MM.1S (cell line): Measurements from ENCODE around the gene NKIRAS1.

Experiments used
- DNase-seq: peaks from one replicate; pipeline ENCODE4 v3.0.0-alpha.2; 2015
- H2AFZ ChIP-seq: fragments of 300-600 bp; sonication (generic); 2 replicates; pipeline ENCODE4 v1.6.0; 2016; ENCODE audit warnings: antibody characterized with exemption, low read length
- H3F3A ChIP-seq: fragments of 300-600 bp; sonication (generic); 2 replicates; pipeline ENCODE4 v1.6.1; 2016; ENCODE audit warnings: mild to moderate bottlenecking, antibody characterized with exemption, low read length, moderate library complexity, mixed read lengths; ENCODE audit not compliant: insufficient read depth
- H3K27ac ChIP-seq: fragments of 300-600 bp; sonication (generic); 2 replicates; pipeline ENCODE4 v1.5.1; 2016; ENCODE audit warnings: mild to moderate bottlenecking, low read length
- H3K27me3 ChIP-seq: fragments of 300-600 bp; sonication (generic); replicated peaks from 2 replicates; pipeline ENCODE4 v1.6.0; 2016; ENCODE audit warnings: low read length; ENCODE audit not compliant: insufficient read depth
- H3K36me3 ChIP-seq: fragments of 300-600 bp; sonication (generic); replicated peaks from 2 replicates; pipeline ENCODE4 v1.6.1; 2016; ENCODE audit warnings: mild to moderate bottlenecking, low read length, mixed read lengths; ENCODE audit not compliant: insufficient read depth
- H3K4me1 ChIP-seq: fragments of 300-600 bp; sonication (generic); 2 replicates; pipeline ENCODE4 v1.6.1; 2016; ENCODE audit warnings: low read length, mixed read lengths
- H3K4me2 ChIP-seq: fragments of 300-600 bp; sonication (generic); 2 replicates; pipeline ENCODE4 v1.6.0; 2016; ENCODE audit warnings: low read depth, low read length
- H3K4me3 ChIP-seq: fragments of 300-600 bp; sonication (generic); 2 replicates; pipeline ENCODE4 v1.5.1; 2016; ENCODE audit warnings: low read length, mixed read lengths
- H3K79me2 ChIP-seq: fragments of 300-600 bp; sonication (generic); 2 replicates; pipeline ENCODE4 v1.6.1; 2016; ENCODE audit warnings: mixed run types, low read length, mixed read lengths
- H3K9ac ChIP-seq: fragments of 300-600 bp; sonication (generic); 2 replicates; pipeline ENCODE4 v1.6.1; 2016; ENCODE audit warnings: low read length, mixed read lengths
- H3K9me2 ChIP-seq: fragments of 300-600 bp; sonication (generic); replicated peaks from 2 replicates; pipeline ENCODE4 v1.6.1; 2016; ENCODE audit warnings: mild to moderate bottlenecking, low read length, mixed read lengths; ENCODE audit not compliant: insufficient read depth
- H3K9me3 ChIP-seq: fragments of 300-600 bp; sonication (generic); replicated peaks from 2 replicates; pipeline ENCODE4 v1.6.1; 2016; ENCODE audit warnings: mild to moderate bottlenecking, low read length, mixed read lengths; ENCODE audit not compliant: insufficient read depth
- H4K20me1 ChIP-seq: fragments of 300-600 bp; sonication (generic); 2 replicates; pipeline ENCODE4 v1.6.1; 2016; ENCODE audit warnings: mild to moderate bottlenecking, low read length, moderate library complexity, mixed read lengths; ENCODE audit not compliant: insufficient read depth
- CTCF ChIP-seq: fragments of 300-600 bp; sonication (generic); IDR thresholded peaks from 2 replicates; pipeline ENCODE4 v1.5.1; 2016; ENCODE audit warnings: antibody characterized with exemption, low read length, mixed read lengths
- EZH2 ChIP-seq: fragments of 300-600 bp; sonication (generic); optimal IDR thresholded peaks from 2 replicates; pipeline ENCODE3; 2017; ENCODE audit warnings: low read depth, mild to moderate bottlenecking, antibody characterized with exemption, low read length, mixed read lengths
- EZH2phosphoT487 ChIP-seq: fragments of 300-600 bp; sonication (generic); IDR thresholded peaks from 2 replicates; pipeline ENCODE4 v1.6.1; 2018; ENCODE audit warnings: antibody characterized with exemption, low read length

Gene NKIRAS1

DNA sequence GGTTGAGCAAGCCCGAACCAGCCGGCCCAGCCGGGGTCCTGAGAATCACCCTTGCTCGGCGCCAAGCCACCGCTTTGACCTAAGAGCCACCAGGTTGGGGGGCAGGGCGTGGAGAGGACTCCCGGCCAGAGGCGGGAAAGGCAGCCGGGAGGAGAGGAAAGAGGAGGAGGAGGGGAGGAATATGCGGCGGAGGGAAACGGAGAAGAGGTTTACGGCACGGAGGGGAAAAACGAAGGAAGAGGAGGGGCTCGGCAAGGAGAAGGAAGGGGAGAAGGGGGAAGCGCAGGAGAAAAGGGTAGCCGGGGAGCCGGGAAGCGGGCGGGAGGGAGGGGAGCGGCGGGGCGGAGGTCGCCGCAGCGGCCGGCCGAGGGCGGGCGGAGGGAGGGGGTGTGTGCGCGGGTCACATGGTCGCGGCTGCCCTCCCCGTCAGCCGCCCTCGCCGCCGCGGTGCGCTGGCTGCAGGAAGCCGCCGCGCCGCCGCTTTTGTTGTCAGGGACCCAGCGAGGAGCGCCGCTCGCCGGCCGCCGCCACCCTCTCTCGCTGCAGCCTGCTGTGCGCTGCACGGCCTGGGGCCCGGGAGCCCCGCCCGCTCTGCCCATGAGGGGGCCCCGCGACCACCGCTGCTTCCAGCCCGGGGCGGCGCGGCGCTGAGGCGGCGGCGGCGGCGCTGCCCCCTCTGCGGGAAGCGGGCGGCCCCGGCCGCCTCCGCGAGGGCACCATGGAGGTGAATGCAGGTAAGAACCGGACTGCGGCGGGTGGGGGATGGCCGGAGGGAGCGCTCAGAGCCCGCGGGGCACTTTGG, 28.3 kb upstream of the NKIRAS1 start, which contains the start of gene NR1D2:
Gene NR1D2 (plus strand): TSS at position 426 of the 802 bp plus-strand sequence. CDS start 293 bp downstream, at position 719.
- Histone ChIP-seq H2AFZ (peak within 1 kb of the TSS; percentile 97), H3K4me2 (peak within 1 kb of the TSS; percentile 70), H4K20me1 (no peaks in the 10 kb centered on the region), H3K36me3 (no peaks in the 10 kb centered on the region), H3K4me3 (peak within 1 kb of the TSS; percentile 94), H3K9me3 (no peaks in the 10 kb centered on the region), H3K4me1 (peaks cover 16% of the 10 kb centered on the region), H3K9ac (peak within 1 kb of the TSS; percentile 74), H3K27ac (peak within 1 kb of the TSS; percentile 72), H3K79me2 (peaks cover 40% of the 10 kb centered on the region), H3K27me3 (no peaks in the 10 kb centered on the region), H3F3A (peaks cover 11% of the 10 kb centered on the region; the same call in 1 of the 2 replicates), H3K9me2 (no peaks in the 10 kb centered on the region)
- TF ChIP-seq EZH2phosphoT487 = no peak
- no peak for TF ChIP-seq EZH2
- TF ChIP-seq CTCF = no peak
- DNase-seq = peak; percentile 87

GRCh38 chr3:23944007-23944783, 27.4 kb upstream of the NKIRAS1 start:
- no peak for TF ChIP-seq EZH2
- no peak for TF ChIP-seq CTCF
- no peak for TF ChIP-seq EZH2phosphoT487
- no peaks in the 10 kb centered on the region for H3K36me3 ChIP-seq
- no peak for DNase-seq
- H3K9me2 ChIP-seq = no peaks in the 10 kb centered on the region
- H3K79me2 ChIP-seq = peaks cover 31% of the 10 kb centered on the region
- no peak overlapping the region; the same call in 1 of the 2 replicates for H3K9ac ChIP-seq
- H3K27me3 ChIP-seq = no peaks in the 10 kb centered on the region
- no peaks in the 10 kb centered on the region for H4K20me1 ChIP-seq
- no peak overlapping the region for H2AFZ ChIP-seq
- H3F3A ChIP-seq = 0 out of 2 replicates have a peak, but pooled peaks cover 3% of the 10 kb centered on the region
- no peak overlapping the region for H3K27ac ChIP-seq
- H3K9me3 ChIP-seq = no peaks in the 10 kb centered on the region
- H3K4me3 ChIP-seq = peak overlapping the region; percentile 81; the same call in 1 of the 2 replicates
- H3K4me2 ChIP-seq = peak overlapping the region; percentile 56
- H3K4me1 ChIP-seq = peaks cover 9% of the 10 kb centered on the region

DNA sequence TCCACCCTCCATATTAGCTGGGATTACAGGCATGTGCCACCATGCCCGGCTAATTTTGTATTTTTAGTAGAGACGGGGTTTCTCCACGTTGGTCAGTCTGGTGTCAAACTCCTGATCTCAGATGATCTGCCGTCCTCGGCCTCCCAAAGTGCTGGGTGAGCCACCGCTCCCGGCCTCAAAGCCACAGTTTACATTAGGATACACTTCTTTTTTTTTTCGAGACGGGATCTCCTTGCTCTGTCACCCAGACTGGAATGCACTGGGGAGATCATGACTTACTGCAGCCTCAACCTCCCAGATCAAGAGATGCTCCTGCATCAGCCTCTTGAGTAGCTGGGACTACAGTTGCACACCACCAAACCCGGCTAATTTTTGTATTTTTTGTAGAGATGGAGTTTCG, 25.8 kb upstream of the NKIRAS1 start:
- peaks cover 15% of the 10 kb centered on the region for H3K79me2 ChIP-seq
- H3K9ac ChIP-seq = no peak overlapping the region
- H2AFZ ChIP-seq = no peak overlapping the region
- H3K4me2 ChIP-seq = no peak overlapping the region
- no peaks in the 10 kb centered on the region for H3K9me3 ChIP-seq
- no peaks in the 10 kb centered on the region for H3K4me1 ChIP-seq
- no peaks in the 10 kb centered on the region for H3K36me3 ChIP-seq
- H3K27ac ChIP-seq = no peak overlapping the region
- TF ChIP-seq EZH2 = no peak
- H3K9me2 ChIP-seq = no peaks in the 10 kb centered on the region
- H3F3A ChIP-seq = 0 out of 2 replicates have a peak, but pooled peaks cover 3% of the 10 kb centered on the region
- H3K27me3 ChIP-seq = no peaks in the 10 kb centered on the region
- no peak overlapping the region for H3K4me3 ChIP-seq
- H4K20me1 ChIP-seq = no peaks in the 10 kb centered on the region
- DNase-seq = no peak
